CD8-positive, alpha-beta memory T cell (primary cell): Measurements from ENCODE around the gene PML. TPM values are rescaled to one million over a fixed set of nuclear protein-coding genes. Genes with fewer than 3 reads are reported as not detected.
"Not testable (repeated sequence)": the region's sequence is repeated elsewhere in the genome, so short reads cannot be mapped to it uniquely, and the experiment has no call there.

ENCODE experiments used
- CTCF ChIA-PET: fragments of 350-600 bp; sonication (Branson Sonifier 250); formaldehyde crosslinking; loops from one replicate; lab custom pipeline; 2021; ENCODE audit warnings: antibody characterized with exemption; lab: Charles Lee
- POLR2A ChIA-PET: fragments of 350-600 bp; sonication (Branson Sonifier 250); formaldehyde crosslinking; loops from one replicate; lab custom pipeline; 2021; ENCODE audit warnings: antibody characterized with exemption; lab: Charles Lee
- DNase-seq, 5 donors: peaks; one replicate each; pipeline versions ENCODE4 v3.0.0 to v3.0.0-alpha.2; 2020 to 2022; ENCODE audit warnings: mixed read lengths in 1 of 5
- H3K27ac ChIP-seq: one replicate; pipeline ENCODE4 v1.7.0; 2013; ENCODE audit warnings: low read depth, mild to moderate bottlenecking, low read length, moderate library complexity
- H3K27me3 ChIP-seq: 2 replicates; pipeline ENCODE4 v1.7.0; 2013; ENCODE audit warnings: low read length, mild to moderate bottlenecking; ENCODE audit not compliant: insufficient read depth, poor library complexity, severe bottlenecking
- H3K36me3 ChIP-seq: 2 replicates; pipeline ENCODE4 v1.7.0; 2013; ENCODE audit warnings: mild to moderate bottlenecking, low read length, moderate library complexity; ENCODE audit not compliant: insufficient read depth
- H3K4me1 ChIP-seq: 2 replicates; pipeline ENCODE4 v1.7.0; 2013; ENCODE audit warnings: mild to moderate bottlenecking, low read length, moderate library complexity; ENCODE audit not compliant: insufficient read depth
- H3K4me3 ChIP-seq: 2 replicates; pipeline ENCODE4 v1.7.0; 2013; ENCODE audit warnings: mild to moderate bottlenecking, low read length
- H3K9me3 ChIP-seq: 2 replicates; pipeline ENCODE4 v1.7.0; 2013; ENCODE audit warnings: mild to moderate bottlenecking, low read length
- H3K27ac Mint-ChIP-seq, 8 donors: one replicate each; pipeline ENCODE4 v1.8.0; 2020 to 2021; ENCODE audit warnings: mixed read lengths in 8 of 8, mild to moderate bottlenecking in 6 of 8, inconsistent platforms in 3 of 8, moderate library complexity in 3 of 8
- H3K27me3 Mint-ChIP-seq, 2 donors: one replicate each; pipeline ENCODE4 v1.8.0; 2020 to 2021; ENCODE audit warnings: mixed read lengths in 2 of 2, mild to moderate bottlenecking in 1 of 2, moderate library complexity in 1 of 2
- H3K36me3 Mint-ChIP-seq, 3 donors: one replicate each; pipeline ENCODE4 v1.8.0; 2020 to 2021; ENCODE audit warnings: mixed read lengths in 3 of 3, inconsistent platforms in 1 of 3, mild to moderate bottlenecking in 1 of 3
- H3K4me1 Mint-ChIP-seq, 3 donors: one replicate each; pipeline ENCODE4 v1.8.0; 2020 to 2021; ENCODE audit warnings: mixed read lengths in 3 of 3, inconsistent platforms in 1 of 3, mild to moderate bottlenecking in 1 of 3
- H3K4me3 Mint-ChIP-seq, 7 donors: one replicate each; pipeline ENCODE4 v1.8.0; 2020 to 2021; ENCODE audit warnings: mixed read lengths in 7 of 7, mild to moderate bottlenecking in 6 of 7, moderate library complexity in 4 of 7, inconsistent platforms in 2 of 7
- H3K9me3 Mint-ChIP-seq, 5 donors: one replicate each; pipeline ENCODE4 v1.8.0; 2020 to 2022; ENCODE audit warnings: mixed read lengths in 5 of 5, mild to moderate bottlenecking in 3 of 5, moderate library complexity in 2 of 5, inconsistent platforms in 1 of 5
- polyA plus RNA-seq: library from polyadenylated mRNA; unstranded; fragments of 300-500 nt; fragmentation: Illumina TruSeq; gene quantifications from one replicate; pipeline ENCODE4 v1.2.3, GENCODE V29; 2021
- total RNA-seq, 2 experiments: library from RNA; stranded (reverse); gene quantifications; one replicate each; pipeline ENCODE4 v1.2.3, GENCODE V29; 2021

Gene PML
- total and polyA plus RNA-seq, 3 experiments from 2014 or later: 32.3 to 37.4 (median 35.5) TPM

DNA sequence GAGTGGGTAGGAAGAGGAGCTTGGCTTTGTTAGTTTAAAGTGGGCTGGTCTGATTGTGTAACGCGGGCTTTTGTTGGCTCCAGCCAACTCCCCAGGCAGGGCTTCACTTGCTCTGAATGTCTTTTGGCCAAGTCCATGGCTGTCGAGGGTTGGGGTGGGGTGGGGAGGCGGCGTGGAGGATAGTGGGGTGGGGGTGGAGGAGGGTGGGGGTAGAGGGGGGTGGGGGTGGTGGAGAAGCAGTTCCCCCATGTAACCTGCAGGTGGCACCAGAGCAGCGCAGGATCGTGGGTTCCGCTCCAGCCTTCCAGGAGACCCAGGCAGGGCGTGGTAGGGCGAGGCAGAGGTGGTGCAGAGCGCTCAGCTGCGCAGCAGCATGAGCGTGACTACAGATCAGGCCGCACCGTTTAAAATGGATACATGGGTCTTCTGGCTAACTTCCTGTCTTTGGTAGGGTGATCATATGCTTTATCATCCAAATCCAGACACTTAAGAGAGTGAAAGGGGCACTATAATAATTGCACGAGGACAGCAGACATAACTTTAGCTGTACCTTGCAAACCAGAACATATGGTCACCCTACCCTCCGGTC lies 59.5 kb downstream of the PML start:
- Histone ChIP-seq H3K9me3 (no peaks in the 10 kb centered on the region), H3K36me3 (no peaks in the 10 kb centered on the region), H3K4me3 (no peak overlapping the region), H3K4me1 (peaks cover under 1% of the 10 kb centered on the region), H3K27ac (no peak overlapping the region), H3K27me3 (no peaks in the 10 kb centered on the region)
- ChIA-PET CTCF (interaction anchor here (1.2 to 1.5 kb wide), 2 partner anchors 126 to 267 kb away, joined by 3 read pairs; no protein-coding TSS in a partner anchor), POLR2A (no interaction called here)
- peaks cover 9 to 18% (median 17%) of the 10 kb centered on the region in 3 donors for H3K4me1 Mint-ChIP-seq
- H3K27me3 Mint-ChIP-seq: no peaks in the 10 kb centered on the region
- H3K27ac Mint-ChIP-seq: no peak overlapping the region
- peaks cover 0 to 2% (median 1%) of the 10 kb centered on the region in 3 donors for H3K36me3 Mint-ChIP-seq
- peak; percentile 34 to 75 (median 45) for DNase-seq
- no peaks in the 10 kb centered on the region for H3K9me3 Mint-ChIP-seq
- peak overlapping the region in 2 of 7 donors; percentile 11 to 32 for H3K4me3 Mint-ChIP-seq

DNA sequence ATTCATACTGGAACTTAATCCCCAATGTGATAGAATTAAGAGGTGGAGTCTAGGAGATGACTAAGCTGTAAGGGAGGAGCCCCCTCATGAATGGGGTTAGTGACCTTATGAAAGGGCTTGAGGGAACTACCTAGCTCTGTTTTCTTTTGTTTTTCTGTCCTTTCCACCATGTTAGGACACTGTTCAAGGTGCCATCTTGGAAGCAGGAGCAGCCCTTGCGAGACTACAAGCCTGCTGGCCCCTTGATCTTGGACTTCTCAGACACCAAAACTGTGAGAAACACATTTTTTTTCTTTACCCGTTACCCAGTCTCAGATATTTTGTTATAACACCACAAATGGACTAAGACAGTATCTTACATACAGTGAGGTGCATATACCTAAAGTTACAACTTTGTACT lies 61.3 kb downstream of the PML start:
- no peaks in the 10 kb centered on the region for H3K27me3 ChIP-seq
- H3K36me3 ChIP-seq: no peaks in the 10 kb centered on the region
- no peak overlapping the region for H3K27ac ChIP-seq
- H3K27me3 Mint-ChIP-seq: no peaks in the 10 kb centered on the region
- no peak overlapping the region for H3K4me3 Mint-ChIP-seq
- H3K4me1 Mint-ChIP-seq: peaks cover 11 to 21% (median 19%) of the 10 kb centered on the region in 3 donors
- H3K4me3 ChIP-seq: no peak overlapping the region
- H3K9me3 ChIP-seq: no peaks in the 10 kb centered on the region
- ChIA-PET POLR2A (interaction anchor here (0.7 kb wide), 1 partner anchor 1150 kb away, joined by 6 read pairs; no protein-coding TSS in a partner anchor), CTCF (interaction anchor here (0.6 kb wide), 1 partner anchor 270 kb away, joined by 3 read pairs; no protein-coding TSS in a partner anchor)
- H3K36me3 Mint-ChIP-seq: peaks cover 0 to 4% (median 1%) of the 10 kb centered on the region in 3 donors
- H3K4me1 ChIP-seq: peaks cover 6% of the 10 kb centered on the region
- peak overlapping the region in 1 of 8 donors; percentile 21 for H3K27ac Mint-ChIP-seq
- no peak for DNase-seq
- no peaks in the 10 kb centered on the region for H3K9me3 Mint-ChIP-seq

DNA sequence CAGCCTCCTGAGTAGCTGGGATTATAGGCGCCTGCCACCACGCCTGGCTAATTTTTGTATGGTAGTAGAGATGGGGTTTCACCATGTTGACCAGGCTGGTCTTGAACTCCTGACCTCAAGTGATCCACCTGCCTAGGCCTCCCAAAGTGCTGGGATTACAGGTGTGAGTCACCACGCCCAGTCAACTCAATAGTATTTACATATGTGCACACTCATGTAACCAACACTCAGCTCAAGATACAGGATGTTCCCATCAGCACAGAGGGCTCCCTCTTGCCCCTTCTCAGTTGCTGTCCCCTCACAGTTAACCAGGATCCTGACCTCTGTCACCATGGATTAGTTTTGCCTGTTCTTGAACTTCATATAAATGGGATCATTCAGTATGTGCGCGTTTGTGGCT lies 61.8 kb downstream of the PML start:
- DNase-seq, H3K4me3 Mint-ChIP-seq, H3K27ac Mint-ChIP-seq, H3K27ac ChIP-seq, H3K27me3 ChIP-seq, H3K4me3 ChIP-seq, H3K36me3 ChIP-seq, H3K4me1 ChIP-seq, H3K27me3 Mint-ChIP-seq, H3K9me3 ChIP-seq, H3K9me3 Mint-ChIP-seq, H3K36me3 Mint-ChIP-seq, CTCF ChIA-PET: not testable (repeated sequence)
- POLR2A ChIA-PET: interaction anchor here (0.7 kb wide), 1 partner anchor 1149 kb away, joined by 6 read pairs; no protein-coding TSS in a partner anchor
- H3K4me1 Mint-ChIP-seq: peaks cover 11 to 21% (median 19%) of the 10 kb centered on the region in 3 donors

DNA sequence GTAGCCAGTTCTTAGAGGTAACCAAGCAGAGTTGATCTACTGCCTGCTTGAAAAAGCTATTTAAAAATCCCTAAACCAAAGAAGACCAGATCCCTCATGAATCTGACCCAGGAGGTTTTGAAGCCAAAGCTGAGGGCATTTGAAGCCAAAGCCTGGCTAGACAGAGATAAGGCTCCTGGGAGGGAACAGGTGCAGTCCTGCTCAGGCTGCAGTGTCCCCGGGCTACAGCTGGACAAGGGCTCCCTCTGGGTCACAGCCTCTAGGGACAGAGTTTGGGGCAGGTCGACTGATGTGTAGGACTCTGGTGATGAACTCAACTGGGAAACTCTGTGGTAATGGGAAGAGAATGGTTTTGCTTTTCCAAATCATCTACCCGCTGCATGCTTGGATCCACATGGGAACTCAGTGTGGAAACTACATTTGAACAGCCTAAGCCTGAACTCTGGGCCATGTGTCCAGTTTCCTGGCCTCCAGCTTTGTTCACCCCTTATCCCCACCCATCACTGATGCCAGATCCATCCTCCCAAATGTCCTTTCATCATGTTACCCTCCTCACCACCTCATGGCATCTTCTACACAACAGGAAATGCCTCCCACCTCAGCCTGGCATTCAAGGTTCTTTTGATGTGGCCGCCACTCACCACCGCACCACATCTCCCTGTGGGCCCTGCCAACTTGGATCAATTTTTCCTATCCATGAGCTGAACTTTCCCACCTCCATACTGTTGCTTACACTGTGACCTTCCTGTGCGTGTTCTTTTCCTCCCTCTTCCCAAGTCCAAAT lies 64.7 kb downstream of the PML start:
- H3K36me3 Mint-ChIP-seq, H3K9me3 ChIP-seq, H3K27me3 Mint-ChIP-seq, H3K4me3 ChIP-seq, H3K9me3 Mint-ChIP-seq, H3K27me3 ChIP-seq, POLR2A ChIA-PET, H3K36me3 ChIP-seq, H3K27ac ChIP-seq, H3K4me1 ChIP-seq, DNase-seq, H3K4me3 Mint-ChIP-seq, H3K27ac Mint-ChIP-seq: not testable (repeated sequence)
- H3K4me1 Mint-ChIP-seq: peaks cover 8 to 12% (median 11%) of the 10 kb centered on the region in 3 donors
- CTCF ChIA-PET: interaction anchor here (2.5 kb wide), 1 partner anchor 10 kb away, joined by 10 read pairs; no protein-coding TSS in a partner anchor

DNA sequence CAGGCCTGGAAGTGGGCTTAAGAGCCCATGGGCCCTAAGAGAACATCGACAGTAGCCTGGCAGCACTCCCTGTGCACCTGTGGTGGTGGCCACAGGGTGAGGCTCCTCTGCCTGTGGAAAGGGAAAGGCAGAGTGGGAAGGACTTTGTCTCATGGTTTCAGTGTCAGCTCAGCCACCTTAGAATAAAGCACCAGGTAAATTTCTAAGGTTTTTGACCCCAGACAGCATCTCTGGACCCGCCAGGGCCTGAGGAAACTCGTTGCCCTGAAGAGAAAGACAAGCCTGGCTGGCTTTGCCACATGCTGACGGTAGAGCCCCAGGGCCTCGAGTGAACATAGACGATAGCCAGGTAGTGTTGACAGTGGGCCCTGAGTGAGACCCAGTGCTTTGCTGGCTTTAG lies 65.7 kb downstream of the PML start:
- Histone ChIP-seq H3K27ac (no peak overlapping the region), H3K4me1 (peaks cover 6% of the 10 kb centered on the region), H3K36me3 (no peaks in the 10 kb centered on the region), H3K27me3 (no peaks in the 10 kb centered on the region), H3K4me3 (no peak overlapping the region), H3K9me3 (no peaks in the 10 kb centered on the region)
- Mint-ChIP-seq H3K4me1 (peaks cover 6 to 11% (median 7%) of the 10 kb centered on the region in 3 donors), H3K4me3 (no peak overlapping the region), H3K9me3 (no peaks in the 10 kb centered on the region), H3K27me3 (no peaks in the 10 kb centered on the region), H3K27ac (no peak overlapping the region), H3K36me3 (peaks cover 0 to 4% (median 1%) of the 10 kb centered on the region in 3 donors)
- no peak for DNase-seq
- CTCF ChIA-PET: interaction anchor here (2.5 kb wide), 1 partner anchor 11 kb away, joined by 10 read pairs; no protein-coding TSS in a partner anchor
- POLR2A ChIA-PET: no interaction called here

DNA sequence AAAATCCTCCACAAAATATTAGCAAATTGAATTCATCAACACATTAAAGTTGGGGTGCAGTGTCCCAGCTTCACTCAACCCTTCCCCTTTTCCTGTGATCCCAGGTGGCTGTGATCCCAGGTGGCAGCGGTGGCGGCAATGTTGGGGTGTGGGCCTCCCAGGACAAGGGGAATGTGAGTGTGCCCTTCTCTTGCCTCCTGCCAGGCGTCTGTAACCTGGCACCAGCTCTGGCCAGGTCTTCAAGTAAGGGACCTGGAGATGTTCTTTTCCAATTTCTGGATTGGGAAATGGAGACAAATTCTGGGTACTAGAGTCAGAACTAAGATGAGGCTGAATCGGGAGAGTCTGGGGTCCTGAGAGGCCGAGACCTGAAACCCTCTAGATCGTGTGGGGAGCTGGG lies 67.7 kb downstream of the PML start:
- no peaks in the 10 kb centered on the region for H3K9me3 Mint-ChIP-seq
- H3K4me3 ChIP-seq: no peak overlapping the region
- ChIA-PET CTCF (interaction anchor here (0.6 kb wide), 1 partner anchor 135 kb away, joined by 3 read pairs; no protein-coding TSS in a partner anchor), POLR2A (no interaction called here)
- no peak overlapping the region for H3K27ac Mint-ChIP-seq
- peaks cover 6% of the 10 kb centered on the region for H3K4me1 ChIP-seq
- H3K27ac ChIP-seq: no peak overlapping the region
- peaks cover 6 to 11% (median 7%) of the 10 kb centered on the region in 3 donors for H3K4me1 Mint-ChIP-seq
- no peaks in the 10 kb centered on the region for H3K27me3 ChIP-seq
- H3K27me3 Mint-ChIP-seq: peaks cover 0 to 3% of the 10 kb centered on the region in 2 donors
- H3K9me3 ChIP-seq: no peaks in the 10 kb centered on the region
- no peaks in the 10 kb centered on the region for H3K36me3 ChIP-seq
- H3K4me3 Mint-ChIP-seq: no peak overlapping the region
- DNase-seq: no peak
- H3K36me3 Mint-ChIP-seq: peaks cover 0 to 4% (median 0%) of the 10 kb centered on the region in 3 donors

DNA sequence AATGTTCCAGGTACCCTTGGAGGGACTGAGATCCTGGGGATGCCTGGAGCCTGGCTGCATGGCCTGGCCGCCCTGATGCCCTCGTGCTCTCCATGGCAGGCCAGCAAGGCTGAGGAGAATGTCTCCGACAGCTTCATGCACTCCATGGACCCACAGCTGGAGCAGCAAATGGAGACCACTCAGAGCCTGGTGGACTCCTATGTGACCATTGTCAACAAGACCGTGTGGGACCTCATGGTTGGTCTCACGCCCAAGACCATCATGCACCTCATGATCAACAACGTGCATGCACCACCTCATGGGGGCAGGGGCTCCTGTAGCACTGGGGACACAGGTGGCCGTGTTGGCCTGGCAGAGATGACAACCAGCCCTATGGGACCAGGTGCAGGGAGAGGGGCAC lies 68.2 kb downstream of the PML start:
- Mint-ChIP-seq H3K36me3 (peaks cover 0 to 4% (median 0%) of the 10 kb centered on the region in 3 donors), H3K4me3 (no peak overlapping the region), H3K9me3 (no peaks in the 10 kb centered on the region), H3K27ac (no peak overlapping the region), H3K4me1 (peaks cover 6 to 11% (median 7%) of the 10 kb centered on the region in 3 donors), H3K27me3 (peaks cover 0 to 3% of the 10 kb centered on the region in 2 donors)
- no peak overlapping the region for H3K27ac ChIP-seq
- no peaks in the 10 kb centered on the region for H3K27me3 ChIP-seq
- ChIA-PET POLR2A (no interaction called here), CTCF (no interaction called here)
- DNase-seq: no peak
- H3K4me1 ChIP-seq: peaks cover 6% of the 10 kb centered on the region
- H3K9me3 ChIP-seq: no peaks in the 10 kb centered on the region
- no peak overlapping the region for H3K4me3 ChIP-seq
- no peaks in the 10 kb centered on the region for H3K36me3 ChIP-seq
